Left kidney (tissue), 2 donors: ENCODE measurements around the gene TCF25. TPM values are rescaled to one million over a fixed set of nuclear protein-coding genes. Genes with fewer than 3 reads are reported as not detected.
"Not testable (repeated sequence)": the region's sequence is repeated elsewhere in the genome, so short reads cannot be mapped to it uniquely, and the experiment has no call there.

Source experiments
- DNase-seq: peaks from one replicate; pipeline ENCODE4 v3.0.0-alpha.2; 2013
- polyA plus RNA-seq: library from polyadenylated mRNA; unstranded; fragments of 120-200 nt; gene quantifications from one replicate; pipeline ENCODE4 v1.2.1, GENCODE V29; 2013; ENCODE audit not compliant: insufficient read length

The TCF25 gene
- polyA plus RNA-seq, 1 donor, result 168 TPM

DNA sequence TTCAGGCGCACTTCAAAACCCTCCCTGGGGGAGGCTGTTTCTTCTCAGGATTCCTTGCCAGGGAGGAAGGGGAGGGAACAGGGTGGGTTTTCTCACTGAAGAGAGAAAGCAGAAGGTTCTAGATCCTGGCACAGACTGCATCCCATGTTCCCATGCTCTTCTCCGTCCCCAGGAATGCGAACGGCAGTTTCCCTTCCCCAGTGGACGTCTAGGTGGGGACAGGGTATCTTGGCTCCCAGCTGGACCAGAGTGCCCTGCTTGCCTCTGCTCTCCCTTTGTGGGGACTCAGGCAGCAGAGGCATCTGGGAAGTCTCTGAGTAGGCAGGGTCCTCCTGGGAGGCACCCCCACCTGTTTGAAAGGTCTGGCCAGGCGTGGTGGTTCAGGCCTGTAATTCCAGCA is 3.0 kb upstream of the TCF25 start:
- no peak for DNase-seq

DNA sequence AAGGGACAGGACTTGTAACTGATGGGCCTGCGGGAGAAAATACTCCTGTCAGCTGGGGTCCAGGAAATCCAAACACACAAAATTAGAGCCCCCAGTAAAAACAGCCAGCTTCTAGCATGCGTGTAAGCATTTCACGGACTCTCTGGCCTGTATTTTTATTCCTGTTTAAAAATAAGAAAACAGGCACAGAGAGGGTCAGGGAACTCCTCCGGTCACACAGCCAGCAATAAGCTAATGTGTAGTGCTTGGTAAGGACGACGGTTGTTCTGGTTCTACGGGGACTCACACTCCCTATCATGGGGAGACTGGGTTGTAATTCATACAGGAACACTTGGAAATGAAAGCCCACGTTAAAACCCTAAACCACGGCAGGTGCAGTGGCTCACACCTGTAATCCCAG is 1.5 kb upstream of the TCF25 start:
- DNase-seq, result no peak

DNA sequence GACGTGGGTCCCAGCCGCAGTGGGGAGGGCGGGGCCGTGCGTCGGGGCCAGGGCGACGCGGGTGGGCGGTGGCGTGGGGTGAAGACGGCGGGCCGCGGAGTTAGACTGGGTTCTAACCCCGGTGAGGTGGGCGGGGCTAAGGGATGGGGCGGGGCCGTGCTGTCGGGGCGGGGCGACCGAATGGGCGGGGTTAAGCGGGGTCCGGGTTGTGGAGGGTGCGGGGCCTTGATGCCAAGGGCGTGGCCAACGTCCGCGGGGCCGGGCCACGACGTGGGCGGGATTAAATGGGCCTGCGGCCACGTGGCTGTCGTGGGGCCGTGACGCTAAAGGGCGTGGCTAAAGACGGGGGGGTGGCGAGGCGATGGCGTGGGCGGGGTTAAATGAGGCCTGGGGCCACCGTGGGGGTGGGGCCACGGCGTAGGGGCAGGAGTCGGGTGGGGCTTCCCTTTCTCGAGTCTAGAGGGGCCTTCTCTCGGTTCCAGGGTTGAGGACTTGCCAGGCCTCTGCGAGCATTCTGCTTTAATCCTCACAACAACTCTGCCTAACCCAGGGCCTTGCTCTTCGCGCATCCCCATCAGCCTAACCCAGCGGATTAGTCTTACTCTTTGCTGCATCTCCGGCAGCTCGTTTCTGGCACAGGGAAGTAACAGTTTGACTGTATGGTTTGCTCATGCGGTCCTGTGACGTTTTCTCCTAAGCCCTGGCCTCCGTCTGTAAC is 739 bp downstream of the TCF25 start:
- DNase-seq, result peak; percentile 89

DNA sequence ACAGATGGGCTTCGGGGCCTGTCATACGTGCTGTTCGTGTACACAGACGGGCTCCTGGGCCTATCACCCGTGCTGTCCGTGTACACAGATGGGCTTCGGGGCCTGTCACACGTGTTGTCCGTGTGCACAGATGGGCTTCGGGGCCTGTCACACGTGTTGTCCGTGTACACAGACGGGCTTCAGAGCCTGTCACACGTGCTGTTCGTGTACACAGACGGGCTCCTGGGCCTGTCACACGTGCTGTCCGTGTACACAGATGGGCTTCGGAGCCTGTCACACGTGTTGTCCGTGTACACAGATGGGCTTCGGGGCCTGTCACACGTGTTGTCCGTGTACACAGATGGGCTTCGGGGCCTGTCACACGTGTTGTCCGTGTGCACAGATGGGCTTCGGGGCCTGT is 5.7 kb downstream of the TCF25 start:
- not testable (repeated sequence) for DNase-seq

DNA sequence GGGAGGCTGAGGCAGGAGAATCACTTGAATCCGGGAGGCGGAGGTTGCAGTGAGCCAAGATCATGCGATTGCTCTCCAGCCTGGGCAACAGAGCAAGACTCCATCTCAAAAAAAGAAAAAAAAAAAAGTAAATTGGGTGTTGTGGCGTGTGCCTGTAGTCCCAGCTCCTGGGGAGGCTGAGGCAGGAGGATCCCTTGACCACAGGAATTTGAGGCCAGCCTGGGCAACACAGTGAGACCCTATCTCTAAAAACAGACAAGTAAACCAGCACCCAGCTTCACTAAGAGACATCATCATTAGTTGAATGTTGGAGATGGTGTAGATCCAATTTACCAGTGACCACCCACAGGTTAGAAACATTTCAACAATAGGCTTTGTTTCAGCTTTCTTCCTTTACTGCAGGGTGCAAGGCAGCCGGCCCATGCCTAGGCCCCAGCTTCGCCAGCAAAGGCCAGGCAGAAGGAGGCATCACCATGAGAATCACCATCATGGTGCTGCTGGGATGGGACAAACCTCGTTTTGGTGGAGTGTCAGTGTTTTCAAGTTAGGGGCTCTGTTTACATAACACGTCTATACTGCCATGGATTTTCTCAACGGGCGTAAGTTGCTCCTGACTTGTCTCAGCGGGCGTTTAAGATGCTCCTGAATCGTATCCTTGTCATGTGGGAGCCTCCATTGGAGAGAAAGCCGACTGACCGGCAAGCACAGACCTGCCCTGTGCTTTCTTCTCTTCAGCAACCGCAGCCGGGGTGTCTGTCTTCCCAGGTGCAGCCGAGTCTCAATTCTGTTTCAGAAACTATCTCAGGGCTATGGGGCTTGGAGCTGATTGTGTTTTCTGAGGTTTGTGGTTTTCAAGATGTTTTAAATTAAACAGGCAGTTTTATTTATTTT is 7.3 kb downstream of the TCF25 start:
- no peak for DNase-seq

DNA sequence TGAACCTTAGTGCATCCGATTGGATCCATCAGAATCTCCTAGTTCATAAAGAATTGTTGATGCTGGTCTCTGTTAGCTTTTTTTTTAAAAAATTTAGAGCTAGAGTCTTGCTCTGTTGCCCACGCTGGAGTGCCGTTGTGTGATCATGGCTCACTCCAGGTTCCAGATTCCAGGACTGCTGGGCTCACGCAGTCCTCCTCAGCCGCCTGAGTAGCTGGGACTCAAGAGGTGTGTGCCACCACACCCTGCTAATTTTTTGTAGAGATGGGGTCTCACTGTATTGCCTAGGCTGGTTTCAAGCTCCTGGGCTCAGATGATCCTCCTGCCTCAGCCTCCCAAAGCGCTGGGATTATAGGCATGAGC is 8.0 kb downstream of the TCF25 start:
- no peak for DNase-seq

DNA sequence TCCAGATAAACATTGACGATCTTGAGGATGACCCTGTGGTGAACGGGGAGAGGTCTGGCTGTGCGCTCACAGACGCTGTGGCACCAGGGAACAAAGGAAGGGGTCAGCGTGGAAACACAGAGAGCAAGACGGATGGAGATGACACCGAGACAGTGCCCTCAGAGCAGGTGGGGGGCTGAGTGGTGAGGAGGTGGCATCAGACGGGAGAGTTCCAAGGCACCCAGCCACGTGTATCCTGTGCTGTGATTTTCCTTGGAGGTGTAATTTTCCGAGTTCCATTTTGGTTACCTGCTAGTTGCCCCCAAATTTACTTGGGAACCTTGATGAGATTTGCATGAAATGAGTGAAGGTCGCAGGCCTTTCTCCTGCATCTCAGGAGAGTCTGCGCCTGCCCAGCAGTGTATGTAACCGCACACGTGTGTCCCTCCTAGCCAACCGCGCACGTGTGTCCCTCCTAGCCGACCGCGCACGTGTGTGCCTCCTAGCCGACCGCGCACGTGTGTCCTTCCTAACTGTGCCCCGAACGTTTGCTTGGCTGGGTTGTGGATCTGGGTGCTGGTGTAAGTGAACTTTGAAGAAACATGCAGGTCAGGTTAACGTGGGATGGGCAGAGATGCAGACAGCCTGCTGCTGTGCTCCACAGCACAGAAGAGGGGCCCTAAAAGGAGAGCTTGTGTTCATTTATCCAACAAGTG is 10.1 kb downstream of the TCF25 start:
- no peak for DNase-seq

DNA sequence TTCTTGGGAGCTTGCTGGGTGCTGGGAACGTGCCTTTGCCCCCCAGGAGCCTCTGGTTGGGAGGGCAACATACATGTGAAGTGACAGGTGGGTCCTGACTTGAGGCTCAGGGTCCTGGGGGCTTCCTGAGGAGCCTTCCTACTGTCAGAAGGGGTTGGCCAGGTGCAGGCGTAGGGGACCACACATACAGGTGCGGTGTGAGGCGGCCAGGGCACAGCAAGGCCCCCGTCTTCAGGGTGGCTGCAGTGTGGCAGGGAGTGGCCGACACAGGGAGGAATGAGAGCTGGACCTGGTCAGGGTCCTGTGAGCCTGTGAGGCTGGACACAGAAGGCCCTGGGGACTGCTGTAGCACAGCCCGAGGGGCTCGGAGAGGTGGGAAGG is 10.6 kb downstream of the TCF25 start:
- no peak for DNase-seq

DNA sequence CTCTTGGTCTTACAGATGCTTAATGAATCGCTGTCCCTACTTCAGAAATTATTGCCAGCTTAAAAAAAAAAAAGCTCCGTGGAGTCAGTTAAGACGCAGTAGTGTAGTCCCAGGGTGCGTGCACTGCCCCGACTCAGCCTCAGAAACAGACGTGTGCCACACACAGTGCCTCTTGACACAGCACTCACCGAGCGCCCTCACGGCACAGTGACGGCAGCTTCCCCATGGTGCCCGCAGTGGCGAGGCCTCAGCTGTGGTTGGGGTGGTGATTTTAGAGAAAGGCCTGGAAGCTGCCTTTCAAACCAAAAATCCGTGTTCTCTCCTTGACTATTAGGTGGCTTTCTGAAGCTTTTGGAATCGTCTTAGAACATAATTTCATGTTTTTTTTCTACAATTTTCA is 13.9 kb downstream of the TCF25 start:
- no peak for DNase-seq

DNA sequence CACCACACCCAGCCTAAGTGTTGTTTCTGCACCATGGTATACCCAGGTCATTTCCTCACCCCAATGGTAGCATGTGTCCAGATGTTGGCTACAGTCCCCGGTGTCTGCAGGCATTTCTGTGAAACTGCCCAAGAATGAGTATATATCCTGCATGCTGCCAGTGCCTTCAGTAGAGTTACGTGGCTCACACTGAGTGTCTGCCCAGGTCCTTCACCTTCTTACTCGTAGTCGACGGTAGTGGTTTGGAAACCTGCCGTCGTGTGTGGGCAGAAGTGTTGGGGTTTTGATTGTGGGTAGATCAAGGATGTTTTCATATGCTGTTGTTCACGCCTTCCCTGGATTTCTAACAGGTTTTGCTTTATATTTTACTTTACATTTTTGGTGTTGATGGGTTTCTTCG is 16.8 kb downstream of the TCF25 start:
- DNase-seq, result no peak

DNA sequence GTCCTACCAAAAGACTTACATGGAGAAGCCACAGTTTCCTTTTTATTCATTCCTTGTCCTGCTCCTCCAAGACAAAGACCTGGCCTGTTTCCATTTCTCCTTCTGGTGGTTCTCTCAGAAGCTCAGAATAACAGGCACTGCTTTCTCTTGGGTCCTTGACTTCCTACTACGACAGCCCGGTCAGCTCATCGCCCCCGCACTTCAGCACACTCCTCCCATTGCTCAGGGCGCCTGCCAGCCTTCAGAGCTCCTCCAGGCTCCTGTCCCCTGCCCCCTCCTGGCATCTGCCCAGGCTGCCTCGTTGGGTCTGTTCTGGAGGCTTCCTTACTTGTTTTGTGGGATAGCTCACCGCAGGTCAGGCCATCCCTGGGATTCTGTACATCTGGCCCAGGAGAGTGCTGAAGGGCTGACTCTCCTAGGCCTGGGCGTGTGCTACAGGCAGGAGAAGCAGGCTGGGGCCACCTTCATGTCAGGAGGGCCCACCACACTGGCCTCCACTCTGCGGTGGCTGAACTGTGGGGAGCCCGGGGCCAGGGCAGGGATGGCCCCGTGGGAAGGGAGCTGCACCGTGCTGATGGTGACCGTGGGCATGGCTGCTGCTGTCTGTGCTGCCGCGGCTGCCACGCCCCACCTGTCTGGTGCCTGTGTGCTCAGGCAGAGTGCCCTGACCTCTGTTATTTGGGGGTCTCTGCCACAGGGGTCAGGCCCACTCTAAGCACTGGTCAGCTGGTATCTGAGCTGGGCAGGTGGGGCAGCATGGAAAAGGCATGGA is 17.7 kb downstream of the TCF25 start:
- no peak for DNase-seq

DNA sequence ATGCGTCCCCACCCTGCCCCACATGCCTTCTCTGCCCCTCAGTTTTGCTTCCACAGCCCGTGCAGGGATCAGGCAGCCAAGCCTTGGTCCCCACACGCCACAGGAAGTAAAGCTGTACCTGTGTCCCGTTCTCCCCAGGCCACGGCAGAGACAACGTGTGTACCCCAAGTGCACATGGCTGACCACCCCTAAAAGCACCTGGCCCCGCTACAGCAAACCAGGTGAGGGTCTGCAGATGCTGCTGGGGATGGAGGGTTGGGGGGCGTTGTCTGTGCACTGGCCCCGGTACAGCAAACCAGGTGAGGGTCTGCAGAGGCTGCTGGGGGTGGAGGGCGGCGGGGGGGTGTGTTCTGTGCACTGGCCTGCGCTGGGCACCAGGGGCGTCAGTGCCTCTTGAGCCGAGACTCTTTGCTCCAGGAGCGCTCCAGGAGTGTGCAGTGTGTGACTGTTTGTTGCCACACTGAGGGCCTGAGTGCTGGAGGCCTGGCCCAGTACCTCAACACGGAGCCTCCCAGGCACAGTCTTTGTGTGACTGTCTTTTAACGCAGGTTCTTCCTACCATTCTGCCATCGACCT is 18.8 kb downstream of the TCF25 start:
- no peak for DNase-seq

DNA sequence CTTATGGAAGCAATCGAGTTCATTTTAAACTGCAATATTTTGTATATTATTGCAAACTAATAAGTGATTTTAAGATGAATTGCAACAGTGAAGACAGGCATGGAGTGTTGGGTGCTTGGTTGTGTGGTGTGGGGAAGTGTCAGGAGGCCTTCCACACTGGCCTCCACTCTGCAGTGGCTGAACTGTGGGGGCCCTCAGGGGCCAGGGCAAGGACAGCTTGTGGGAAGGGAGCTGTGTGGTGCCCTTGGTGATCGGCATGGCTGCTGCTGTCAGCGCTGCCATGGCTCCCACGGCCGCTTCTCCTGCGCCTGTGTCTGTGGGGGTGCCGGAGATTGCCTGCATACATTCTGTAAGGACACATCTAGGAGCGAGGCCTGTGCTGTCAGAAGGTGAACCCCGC is 19.2 kb downstream of the TCF25 start:
- no peak for DNase-seq

DNA sequence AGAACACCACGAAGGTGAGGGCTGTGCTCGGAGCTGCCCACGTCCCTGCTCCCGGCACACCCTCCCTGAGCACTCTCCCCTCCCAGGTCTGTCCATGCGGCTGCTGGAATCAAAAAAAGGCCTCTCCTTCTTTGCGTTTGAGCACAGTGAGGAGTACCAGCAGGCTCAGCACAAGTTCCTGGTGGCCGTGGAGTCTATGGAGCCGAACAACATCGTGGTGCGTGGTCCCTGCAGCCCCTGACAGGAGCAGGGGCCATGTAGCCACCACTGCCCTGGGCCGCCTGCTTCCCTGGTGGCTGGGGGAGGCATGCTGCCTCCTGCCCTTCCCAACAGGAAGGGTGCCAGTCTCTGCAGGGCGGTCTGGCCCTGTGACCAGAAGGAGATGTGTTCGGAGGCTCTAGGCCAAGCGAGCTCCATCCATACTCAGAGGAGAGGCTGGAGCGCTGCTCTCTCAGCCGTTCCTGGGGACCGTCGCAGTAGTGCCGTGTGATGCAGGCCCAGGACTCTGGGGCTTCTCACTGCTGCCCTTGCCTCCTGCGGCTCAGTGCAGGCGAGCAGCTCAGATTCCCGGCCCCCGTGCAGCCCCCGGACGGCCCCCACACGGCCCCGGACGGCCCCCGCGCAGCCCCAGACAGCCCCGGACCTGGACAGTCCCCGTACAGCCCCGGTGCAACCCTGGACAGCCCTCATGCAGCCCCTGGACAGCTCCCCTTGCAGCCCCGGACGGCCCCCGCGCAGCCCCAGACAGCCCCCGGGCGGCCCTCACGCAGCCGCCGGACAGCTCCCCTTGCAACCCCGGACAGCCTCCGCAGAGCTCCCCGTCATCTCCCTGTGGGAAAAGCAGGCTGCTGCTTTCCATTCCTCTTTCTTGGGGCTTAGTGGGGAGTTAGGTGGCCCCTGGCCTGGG is 20.5 kb downstream of the TCF25 start:
- DNase-seq, result no peak

DNA sequence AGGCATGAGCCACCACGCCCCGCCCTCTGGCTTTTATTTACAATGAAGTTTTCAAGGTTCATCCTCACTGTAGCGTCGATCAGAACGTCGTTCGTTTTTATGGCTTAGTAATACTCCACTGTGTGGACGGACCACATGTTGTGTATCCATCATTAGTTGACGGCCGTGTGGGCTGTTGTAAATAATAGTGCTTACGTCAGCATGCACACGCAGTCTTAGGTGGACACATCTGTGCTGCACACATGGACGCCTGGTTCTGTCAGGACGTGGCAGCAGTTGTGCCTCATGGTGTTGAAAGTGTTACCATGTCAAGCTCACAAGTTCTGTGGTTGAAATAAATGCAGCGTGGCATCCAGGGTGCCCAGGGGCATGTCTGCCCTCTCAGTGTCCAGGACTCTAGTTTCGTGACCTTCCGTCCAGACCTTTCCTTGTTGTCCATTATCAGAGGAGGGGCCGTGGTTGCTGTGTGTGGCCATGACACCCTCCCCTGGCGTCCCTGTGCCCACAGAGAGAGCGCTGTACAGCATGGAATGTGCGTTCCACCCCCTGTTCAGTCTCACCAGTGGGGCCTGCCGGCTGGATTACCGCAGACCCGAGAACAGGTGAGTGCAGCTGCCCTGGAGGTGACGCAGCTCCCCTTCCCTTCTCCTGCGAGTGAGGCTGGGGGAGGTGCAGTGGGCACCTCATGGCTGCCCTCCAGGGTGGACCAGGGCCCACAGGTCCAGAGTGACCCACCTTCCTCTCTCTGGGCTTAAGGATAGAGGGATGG is 22.3 kb downstream of the TCF25 start:
- no peak for DNase-seq

DNA sequence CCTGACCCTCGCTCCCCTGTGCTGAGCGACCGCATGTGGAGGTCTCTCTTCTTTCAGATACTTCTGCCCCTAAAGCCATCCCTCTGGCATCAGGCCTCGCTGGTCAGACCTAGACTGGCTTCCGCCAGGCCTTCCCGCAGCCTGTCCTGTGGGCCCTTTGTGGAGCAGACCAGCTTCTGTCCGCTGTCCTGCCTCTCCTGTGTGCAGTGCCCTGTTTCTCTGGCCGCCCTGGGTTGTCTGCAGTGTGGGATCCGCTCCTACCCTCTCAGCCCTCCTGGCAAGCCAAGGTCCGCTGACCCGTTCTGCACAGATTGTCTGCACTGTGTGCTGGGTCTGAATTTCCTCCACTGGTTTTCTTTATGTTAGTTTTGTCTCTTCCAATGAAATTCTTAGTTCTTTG is 23.8 kb downstream of the TCF25 start:
- DNase-seq, result no peak

DNA sequence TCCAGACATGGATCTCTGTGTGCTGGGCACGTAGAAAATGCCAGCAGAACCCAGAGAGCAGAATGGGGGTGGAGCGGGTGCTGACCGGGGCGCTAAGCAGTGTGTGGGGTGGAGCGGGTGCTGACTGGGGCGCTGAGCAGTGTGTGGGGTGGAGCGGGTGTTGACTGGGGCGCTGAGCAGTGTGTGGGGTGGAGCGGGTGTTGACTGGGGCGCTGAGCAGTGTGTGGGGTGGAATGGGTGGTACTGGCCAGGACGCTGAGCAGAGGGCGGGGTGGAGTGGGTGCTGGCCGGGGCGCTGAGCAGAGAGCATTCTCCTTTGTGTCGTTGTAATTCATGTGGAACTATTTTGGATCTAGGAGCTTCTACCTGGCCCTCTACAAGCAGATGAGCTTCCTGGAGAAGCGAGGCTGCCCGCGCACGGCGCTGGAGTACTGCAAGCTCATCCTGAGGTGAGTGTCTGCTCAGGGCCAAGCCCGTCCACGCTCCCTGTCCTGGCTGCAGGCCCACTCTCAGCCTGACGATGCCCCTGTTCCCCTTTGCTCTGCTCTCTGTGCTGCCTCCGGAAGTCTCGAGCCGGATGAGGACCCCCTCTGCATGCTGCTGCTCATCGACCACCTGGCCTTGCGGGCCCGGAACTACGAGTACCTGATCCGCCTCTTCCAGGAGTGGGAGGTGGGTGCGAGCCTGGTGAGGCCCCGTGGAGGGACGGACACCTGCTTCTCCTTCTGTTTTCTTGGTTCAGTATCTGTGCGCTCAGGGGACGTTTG is 25.0 kb downstream of the TCF25 start:
- no peak for DNase-seq

DNA sequence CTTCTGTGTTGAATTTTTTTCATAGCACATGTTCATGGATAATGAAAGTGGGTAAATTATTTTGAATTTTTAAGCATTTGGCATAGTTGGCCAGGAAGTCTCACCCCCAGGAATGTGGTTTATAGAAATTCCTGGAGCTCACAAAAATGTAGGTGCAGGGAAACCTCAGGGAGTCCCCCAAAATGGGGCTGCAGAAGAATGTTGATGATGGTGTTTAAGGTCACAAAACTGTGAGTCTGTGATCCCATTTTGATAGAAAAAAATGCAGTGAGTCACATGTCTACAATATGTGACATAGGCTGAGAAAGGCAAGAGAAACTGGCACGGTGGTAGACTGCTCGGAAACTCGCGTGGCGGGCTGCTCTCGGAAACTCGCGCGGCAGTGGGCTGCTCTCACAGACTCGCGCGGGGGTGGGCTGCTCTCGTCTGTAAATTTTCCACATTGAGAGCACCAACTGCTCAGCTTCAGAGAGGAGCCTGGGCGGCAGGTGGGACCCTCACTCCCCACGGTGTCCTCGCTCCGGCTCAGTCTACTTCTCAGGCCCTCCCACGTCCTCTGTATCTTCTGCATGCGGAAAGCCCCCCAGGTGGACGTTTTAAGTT is 26.6 kb downstream of the TCF25 start:
- DNase-seq, result no peak

DNA sequence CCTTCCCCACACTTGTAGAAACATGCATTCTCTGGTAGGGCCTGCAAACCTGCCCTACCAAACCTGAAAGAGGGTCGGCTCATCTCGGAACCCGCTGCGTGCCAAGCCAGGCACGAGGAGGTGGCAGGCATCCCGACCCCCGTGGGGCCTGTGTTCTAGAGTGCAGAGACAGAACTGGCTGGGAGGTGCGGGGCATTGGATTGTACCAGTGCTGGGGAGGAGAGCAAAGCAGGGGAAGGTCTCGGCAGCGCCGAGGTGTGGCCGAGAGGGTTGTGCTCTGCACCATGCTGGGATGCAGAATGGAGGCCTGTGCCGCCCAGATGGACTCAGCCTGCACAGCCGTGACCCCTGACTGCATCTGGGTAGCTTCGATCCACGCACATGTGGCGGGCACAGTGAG is 27.5 kb downstream of the TCF25 start:
- DNase-seq, result no peak
